IMR-90 (cell line): ENCODE measurements around the gene BMP10. TPM values are rescaled to one million over a fixed set of nuclear protein-coding genes. Genes with fewer than 3 reads are reported as not detected.

ENCODE experiments used
- ATAC-seq: fragments of 200-7000 bp; cut with Tn5 transposase; 2 replicates; pipeline ENCODE4 v1.9.1; 2020; ENCODE audit warnings: low read depth, mild to moderate bottlenecking, moderate library complexity
- BruUV-seq: library from RNA; stranded (reverse); fragments of 400-500 nt; replicated peaks from 2 replicates; lab custom pipeline; 2021; lab: Mats Ljungman, UMichigan
- CTCF ChIA-PET: fragments of 300-600 bp; formaldehyde crosslinking; extraction: SDS; loops from one replicate; lab custom pipeline; 2021; ENCODE audit warnings: antibody characterized with exemption; lab: Yijun Ruan, JAX
- POLR2A ChIA-PET: fragments of 300-600 bp; sonication (Branson Sonifier 250); formaldehyde crosslinking; loops from one replicate; lab custom pipeline; 2022; ENCODE audit warnings: antibody characterized with exemption; ENCODE audit not compliant: unreplicated experiment; lab: Charles Lee
- DNase-seq: peaks from one replicate; pipeline ENCODE4 v3.0.0; 2013
- H2AFZ ChIP-seq: replicated peaks from 2 replicates; pipeline ENCODE3; 2013; ENCODE audit warnings: low read length, mild to moderate bottlenecking; ENCODE audit not compliant: poor library complexity
- H2AK5ac ChIP-seq: 2 replicates; pipeline ENCODE4 v1.6.1; 2013; ENCODE audit warnings: low read depth, low read length, inconsistent platforms
- H2AK9ac ChIP-seq: replicated peaks from 2 replicates; pipeline ENCODE3; 2013; ENCODE audit warnings: mild to moderate bottlenecking, low read depth, low read length, moderate library complexity; ENCODE audit not compliant: poor library complexity
- H2BK120ac ChIP-seq: 2 replicates; pipeline ENCODE4 v1.6.1; 2013; ENCODE audit warnings: low read depth, low read length, inconsistent platforms
- H2BK15ac ChIP-seq: 3 replicates; pipeline ENCODE4 v1.6.1; 2013; ENCODE audit warnings: low read depth, low read length, inconsistent platforms
- H2BK20ac ChIP-seq: 2 replicates; pipeline ENCODE4 v1.6.1; 2013; ENCODE audit warnings: low read depth, mild to moderate bottlenecking, inconsistent platforms, low read length, moderate library complexity
- H2BK5ac ChIP-seq: 2 replicates; pipeline ENCODE4 v1.6.1; 2013; ENCODE audit warnings: mild to moderate bottlenecking, low read depth, low read length, inconsistent platforms; ENCODE audit not compliant: poor library complexity, severe bottlenecking
- H3K14ac ChIP-seq: replicated peaks from 2 replicates; pipeline ENCODE4 v1.6.1; 2013; ENCODE audit warnings: low read depth, low read length, inconsistent platforms
- H3K18ac ChIP-seq: 2 replicates; pipeline ENCODE4 v1.6.1; 2013; ENCODE audit warnings: low read depth, low read length, control low read depth
- H3K23ac ChIP-seq: 2 replicates; pipeline ENCODE4 v1.6.1; 2013; ENCODE audit warnings: low read depth, low read length, inconsistent platforms
- H3K27ac ChIP-seq: 2 replicates; pipeline ENCODE4 v1.5.1; 2013; ENCODE audit warnings: mild to moderate bottlenecking, control low read depth, low read length; ENCODE audit not compliant: insufficient read depth
- H3K27me3 ChIP-seq: 2 replicates; pipeline ENCODE4 v1.6.1; 2013; ENCODE audit warnings: low read length; ENCODE audit not compliant: control insufficient read depth, insufficient read depth
- H3K36me3 ChIP-seq: 2 replicates; pipeline ENCODE4 v1.6.1; 2013; ENCODE audit warnings: low read length, mixed read lengths; ENCODE audit not compliant: control insufficient read depth, insufficient read depth
- H3K4ac ChIP-seq: 2 replicates; pipeline ENCODE4 v1.6.1; 2013; ENCODE audit warnings: low read depth, low read length, inconsistent platforms
- H3K4me1 ChIP-seq: 2 replicates; pipeline ENCODE4 v1.6.1; 2013; ENCODE audit warnings: low read length, mixed read lengths; ENCODE audit not compliant: control insufficient read depth, insufficient read depth
- H3K4me2 ChIP-seq: 2 replicates; pipeline ENCODE4 v1.6.1; 2013; ENCODE audit warnings: low read depth, mild to moderate bottlenecking, control low read depth, low read length, moderate library complexity
- H3K4me3 ChIP-seq: 2 replicates; pipeline ENCODE4 v1.5.1; 2013; ENCODE audit warnings: low read depth, mild to moderate bottlenecking, control low read depth, low read length, moderate library complexity; ENCODE audit not compliant: insufficient read depth
- H3K56ac ChIP-seq: 2 replicates; pipeline ENCODE4 v1.6.1; 2013; ENCODE audit warnings: low read length, inconsistent platforms; ENCODE audit not compliant: insufficient read depth; ENCODE audit errors: extremely low read depth
- H3K79me1 ChIP-seq, 2 experiments: 2 replicates each; pipeline ENCODE4 v1.6.1; 2013; ENCODE audit warnings: low read length in 2 of 2, inconsistent platforms in 1 of 2, low read depth in 1 of 2
- H3K9ac ChIP-seq: 2 replicates; pipeline ENCODE4 v1.6.1; 2013; ENCODE audit warnings: low read depth, low read length, control low read depth
- H3K9me1 ChIP-seq: 2 replicates; pipeline ENCODE4 v1.6.1; 2013; ENCODE audit warnings: low read length, inconsistent platforms; ENCODE audit not compliant: insufficient read depth
- H3K9me3 ChIP-seq: 2 replicates; pipeline ENCODE4 v1.6.1; 2013; ENCODE audit warnings: low read length; ENCODE audit not compliant: control insufficient read depth, insufficient read depth
- H4K20me1 ChIP-seq: 2 replicates; pipeline ENCODE4 v1.6.1; 2013; ENCODE audit warnings: low read length, inconsistent platforms; ENCODE audit not compliant: insufficient read depth
- H4K5ac ChIP-seq: 2 replicates; pipeline ENCODE4 v1.6.1; 2013; ENCODE audit warnings: mild to moderate bottlenecking, low read depth, low read length, control low read depth
- H4K8ac ChIP-seq, 2 experiments: 2 replicates each; pipeline ENCODE4 v1.6.1; 2013; ENCODE audit warnings: low read depth in 2 of 2, low read length in 2 of 2, control low read depth in 1 of 2, inconsistent platforms in 1 of 2
- H4K91ac ChIP-seq: 2 replicates; pipeline ENCODE4 v1.6.1; 2013; ENCODE audit warnings: low read depth, low read length, inconsistent platforms; ENCODE audit not compliant: insufficient read depth
- BHLHE40 ChIP-seq: fragments of 150-350 bp; IDR thresholded peaks from 2 replicates; pipeline ENCODE4 v1.6.1; 2016; ENCODE audit warnings: mild to moderate bottlenecking, low read depth, low read length
- CEBPB ChIP-seq: IDR thresholded peaks from 2 replicates; pipeline ENCODE4 v1.6.1; 2012; ENCODE audit warnings: low read depth, low read length, improper control_type of control experiment
- CHD1 ChIP-seq: IDR thresholded peaks from 2 replicates; pipeline ENCODE4 v1.6.1; 2012; ENCODE audit warnings: low read depth, low read length, improper control_type of control experiment
- CTCF ChIP-seq: conservative IDR thresholded peaks from 2 replicates; pipeline ENCODE4 v1.5.1; 2012; ENCODE audit warnings: mild to moderate bottlenecking, low read depth, low read length, improper control_type of control experiment
- FOS ChIP-seq: fragments of 150-350 bp; IDR thresholded peaks from 2 replicates; pipeline ENCODE4 v1.6.1; 2016; ENCODE audit warnings: low read depth, low read length
- MAFK ChIP-seq: IDR thresholded peaks from 2 replicates; pipeline ENCODE4 v1.6.1; 2012; ENCODE audit warnings: low read depth, low read length, improper control_type of control experiment
- MAZ ChIP-seq: IDR thresholded peaks from 2 replicates; pipeline ENCODE4 v1.6.1; 2012; ENCODE audit warnings: low read depth, mild to moderate bottlenecking, low read length, improper control_type of control experiment, moderate library complexity, borderline replicate concordance
- MXI1 ChIP-seq: IDR thresholded peaks from 2 replicates; pipeline ENCODE4 v1.6.1; 2012; ENCODE audit warnings: low read depth, mild to moderate bottlenecking, low read length, moderate library complexity, borderline replicate concordance
- NFE2L2 ChIP-seq: fragments of 150-350 bp; IDR thresholded peaks from 2 replicates; pipeline ENCODE4 v1.6.1; 2016; ENCODE audit warnings: low read depth, mild to moderate bottlenecking, low read length
- POLR2A ChIP-seq: IDR thresholded peaks from 2 replicates; pipeline ENCODE4 v1.6.1; 2012; ENCODE audit warnings: mild to moderate bottlenecking, low read depth, low read length
- RAD21 ChIP-seq: IDR thresholded peaks from 2 replicates; pipeline ENCODE4 v1.6.1; 2012; ENCODE audit warnings: low read length, improper control_type of control experiment
- RCOR1 ChIP-seq: IDR thresholded peaks from 2 replicates; pipeline ENCODE4 v1.6.1; 2012; ENCODE audit warnings: mild to moderate bottlenecking, low read length, improper control_type of control experiment; ENCODE audit not compliant: insufficient replicate concordance
- RFX5 ChIP-seq: IDR thresholded peaks from 2 replicates; pipeline ENCODE4 v1.8.0; 2012; ENCODE audit warnings: low read depth, mild to moderate bottlenecking, low read length, moderate library complexity
- WGBS, 2 experiments: methylation state at CpG; one replicate each; pipeline versions ENCODE4 v1.1.5 to v1.1.7; 2013; ENCODE audit warnings: missing lambda C conversion rate in 2 of 2; ENCODE audit not compliant: insufficient read length in 1 of 2; ENCODE audit errors: extremely low coverage in 2 of 2; 5-methylcytosine and 5-hydroxymethylcytosine counted together
- dilution Hi-C: fragments of 300-500 bp; cut with HindIII; formaldehyde crosslinking; loops from one replicate; pipeline ENCODE4 v1.14.3; 2018; ENCODE audit warnings: low sequenced_read_pairs; ENCODE audit not compliant: unreplicated experiment
- in situ Hi-C: fragments of 300-500 bp; cut with MboI; formaldehyde crosslinking; loops from 3 replicates; pipeline ENCODE4 v1.14.3; 2019; ENCODE audit warnings: low sequenced_read_pairs, inconsistent platforms, mixed read lengths
- intact Hi-C: fragments of 100-400 bp; cut with micrococcal nuclease; formaldehyde crosslinking; loops from 2 replicates; pipeline ENCODE4 v1.10.0; 2022
- polyA plus RNA-seq, 3 experiments: library from polyadenylated mRNA; depleted of rRNA; stranded (reverse); fragments of >200 nt; gene quantifications; 2 replicates each; pipeline ENCODE4 v1.2.3, GENCODE V29; 2012; ENCODE audit warnings: low replicate concordance in 1 of 3
- total RNA-seq: library from RNA; depleted of rRNA; stranded (reverse); fragments of >200 nt; gene quantifications from 2 replicates; pipeline ENCODE4 v1.2.3, GENCODE V29; 2012
- TF ChIP-seq, protein P1 (sequence below): fragments of 150-350 bp; IDR thresholded peaks from 2 replicates; pipeline ENCODE4 v1.6.1; 2017; ENCODE audit warnings: mild to moderate bottlenecking, antibody characterized with exemption, low read length, low read depth
- TF ChIP-seq, protein P2 (sequence below): fragments of 150-350 bp; IDR thresholded peaks from 2 replicates; pipeline ENCODE4 v1.6.1; 2016; ENCODE audit warnings: low read depth, mild to moderate bottlenecking, low read length, moderate library complexity, borderline replicate concordance

Gene BMP10
- total and polyA plus RNA-seq, 2 of the 4 experiments (the other 2 are of a cell fraction): not detected

DNA sequence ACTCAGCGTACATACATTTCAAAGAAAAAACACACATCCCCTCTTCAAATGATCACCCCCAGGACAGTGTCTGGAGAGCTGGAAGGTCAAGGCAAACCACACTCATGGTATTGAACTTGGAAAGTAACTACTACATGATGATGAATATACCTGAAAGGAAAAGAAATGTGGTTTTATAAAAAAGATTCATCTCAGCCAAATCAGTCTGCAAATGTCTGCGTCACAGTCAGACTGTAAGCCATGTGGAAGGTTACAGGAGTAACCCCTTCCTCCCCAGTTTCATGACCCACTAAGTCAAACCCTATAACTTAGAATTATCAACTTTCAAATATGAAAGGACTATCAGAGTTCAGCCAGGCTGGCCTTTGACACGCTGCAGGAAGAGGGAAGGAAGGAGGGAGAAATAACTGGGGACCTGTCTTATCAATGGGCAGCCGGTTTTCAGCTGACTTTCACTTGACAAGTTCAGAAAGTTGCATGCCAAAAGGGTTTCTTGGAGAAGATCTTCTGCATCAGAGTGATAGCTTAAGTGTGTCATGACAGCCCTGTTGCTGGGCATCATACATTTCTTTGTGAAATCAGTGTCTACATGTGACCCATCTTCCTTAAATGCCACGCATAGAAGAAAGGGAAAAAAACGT is 7.0 kb upstream of the BMP10 start:
- no peaks in the 10 kb centered on the region for H3K36me3 ChIP-seq
- H2AFZ ChIP-seq: no peak overlapping the region
- no peaks in the 10 kb centered on the region for H3K79me1 ChIP-seq
- H3K4ac ChIP-seq: peak overlapping the region; percentile 57
- H3K4me1 ChIP-seq: peaks cover 7% of the 10 kb centered on the region
- intact Hi-C loops (no loop called here), dilution Hi-C loops (no loop called here), in situ Hi-C loops (no loop called here)
- DNase-seq: no peak
- H2BK120ac ChIP-seq: peak overlapping the region; percentile 92
- ChIA-PET CTCF (no interaction called here), POLR2A (no interaction called here)
- H3K4me3 ChIP-seq: no peak overlapping the region
- H3K18ac ChIP-seq: peak overlapping the region; percentile 67
- no peaks in the 10 kb centered on the region for H3K9me1 ChIP-seq
- H3K14ac ChIP-seq: peak overlapping the region; percentile 54
- peak overlapping the region; percentile 26; the same call in 1 of the 2 replicates for H3K23ac ChIP-seq
- ATAC-seq: no peak
- H4K5ac ChIP-seq: peak overlapping the region; percentile 49; the same call in 1 of the 2 replicates
- peak overlapping the region; percentile 60 for H4K91ac ChIP-seq
- H2BK5ac ChIP-seq: no peak overlapping the region
- H2BK20ac ChIP-seq: peak overlapping the region; percentile 85; the same call in 1 of the 2 replicates
- peak overlapping the region; percentile 81; the same call in 2 of the 3 replicates for H2BK15ac ChIP-seq
- H3K27me3 ChIP-seq: no peaks in the 10 kb centered on the region
- H3K4me2 ChIP-seq: no peak overlapping the region
- no peak overlapping the region; the same call in 1 of the 2 replicates for H3K27ac ChIP-seq
- H4K20me1 ChIP-seq: no peaks in the 10 kb centered on the region
- H2AK9ac ChIP-seq: no peak overlapping the region
- 86% methylated on average over 1 of the region's 6 CpGs; no CpG with 5 or more reads in 1 of the 2 experiments for WGBS, 2 experiments
- H2AK5ac ChIP-seq: peak overlapping the region; percentile 92
- H3K56ac ChIP-seq: no peak overlapping the region
- BruUV-seq: no TSS peak
- H3K9ac ChIP-seq: no peak overlapping the region
- H3K9me3 ChIP-seq: 0 out of 2 replicates have a peak, but pooled peaks cover 2% of the 10 kb centered on the region
- peak overlapping the region; percentile 77 to 86 for H4K8ac ChIP-seq
- no peak for TF ChIP-seq POLR2A
- TF ChIP-seq MAFK: no peak
- no peak for TF ChIP-seq BHLHE40
- TF ChIP-seq CEBPB: no peak
- TF ChIP-seq, protein P1, sequence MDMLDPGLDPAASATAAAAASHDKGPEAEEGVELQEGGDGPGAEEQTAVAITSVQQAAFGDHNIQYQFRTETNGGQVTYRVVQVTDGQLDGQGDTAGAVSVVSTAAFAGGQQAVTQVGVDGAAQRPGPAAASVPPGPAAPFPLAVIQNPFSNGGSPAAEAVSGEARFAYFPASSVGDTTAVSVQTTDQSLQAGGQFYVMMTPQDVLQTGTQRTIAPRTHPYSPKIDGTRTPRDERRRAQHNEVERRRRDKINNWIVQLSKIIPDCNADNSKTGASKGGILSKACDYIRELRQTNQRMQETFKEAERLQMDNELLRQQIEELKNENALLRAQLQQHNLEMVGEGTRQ: no peak; the same call in 1 of the 2 replicates
- TF ChIP-seq CHD1: no peak
- TF ChIP-seq, protein P2, sequence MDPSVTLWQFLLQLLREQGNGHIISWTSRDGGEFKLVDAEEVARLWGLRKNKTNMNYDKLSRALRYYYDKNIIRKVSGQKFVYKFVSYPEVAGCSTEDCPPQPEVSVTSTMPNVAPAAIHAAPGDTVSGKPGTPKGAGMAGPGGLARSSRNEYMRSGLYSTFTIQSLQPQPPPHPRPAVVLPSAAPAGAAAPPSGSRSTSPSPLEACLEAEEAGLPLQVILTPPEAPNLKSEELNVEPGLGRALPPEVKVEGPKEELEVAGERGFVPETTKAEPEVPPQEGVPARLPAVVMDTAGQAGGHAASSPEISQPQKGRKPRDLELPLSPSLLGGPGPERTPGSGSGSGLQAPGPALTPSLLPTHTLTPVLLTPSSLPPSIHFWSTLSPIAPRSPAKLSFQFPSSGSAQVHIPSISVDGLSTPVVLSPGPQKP: no peak
- no peak for TF ChIP-seq FOS
- TF ChIP-seq CTCF: no peak
- no peak for TF ChIP-seq RFX5
- TF ChIP-seq RCOR1: no peak
- TF ChIP-seq MAZ: no peak
- TF ChIP-seq NFE2L2: no peak
- TF ChIP-seq MXI1: no peak
- TF ChIP-seq RAD21: no peak
